GM18861 (cell line): ENCODE results near the gene PPP1R36.
"Not testable (repeated sequence)": the region's sequence is repeated elsewhere in the genome, so short reads cannot be mapped to it uniquely, and the experiment has no call there.

Experiments used
- ATAC-seq: cut with Tn5 transposase; IDR thresholded peaks from one replicate; pipeline ENCODE4 v1.9.1; 2021; ENCODE audit not compliant: unreplicated experiment

PPP1R36 gene

DNA sequence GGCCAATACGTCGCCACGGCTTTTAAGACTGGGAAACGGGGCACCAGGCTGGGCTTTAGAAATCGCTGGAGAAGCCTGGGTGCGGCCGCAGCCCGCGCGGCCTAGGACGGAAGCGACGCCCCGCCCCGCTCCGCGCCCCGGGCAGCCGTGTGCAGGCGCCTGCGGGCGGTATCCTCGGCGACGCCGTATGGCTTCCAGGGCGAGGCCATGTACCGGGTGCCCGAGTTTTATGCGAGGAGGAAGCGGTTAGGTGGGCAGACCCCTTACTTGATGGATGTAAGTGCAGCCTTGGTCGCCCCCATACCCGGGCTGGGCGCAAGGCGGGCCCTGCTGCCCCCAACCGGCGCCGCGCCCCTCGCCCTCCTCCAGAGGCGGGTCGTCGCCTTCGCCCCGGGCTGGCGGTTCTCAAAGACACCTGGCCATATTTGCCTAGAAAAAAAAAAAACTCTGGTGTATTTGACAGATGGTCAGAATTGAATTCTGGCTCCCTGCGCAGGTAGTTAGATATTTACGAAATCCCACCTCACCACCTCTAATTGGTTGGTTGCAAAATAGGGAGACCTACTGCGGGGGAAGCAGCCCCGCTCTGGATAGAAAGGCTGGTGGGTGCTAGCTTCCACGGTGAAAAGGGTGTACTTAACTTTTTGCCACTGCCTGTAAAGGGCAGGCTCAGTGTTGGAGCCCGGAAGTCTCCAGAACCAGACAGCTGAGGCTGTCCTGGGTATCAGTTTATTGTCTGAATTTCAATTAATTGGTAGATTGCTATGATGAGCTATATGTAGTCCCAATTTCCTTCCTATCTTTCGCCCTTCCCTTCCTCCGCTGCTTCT lies at the start of gene PPP1R36:
PPP1R36 (plus strand) TSS at position 171 of the 830 bp plus-strand sequence; CDS start at position 208, 37 bp downstream.
- no peak for ATAC-seq

- ATAC-seq: no peak
These were observed 49.7 kb upstream of the PPP1R36 start for GRCh38 chr14:64500088-64500487.

DNA sequence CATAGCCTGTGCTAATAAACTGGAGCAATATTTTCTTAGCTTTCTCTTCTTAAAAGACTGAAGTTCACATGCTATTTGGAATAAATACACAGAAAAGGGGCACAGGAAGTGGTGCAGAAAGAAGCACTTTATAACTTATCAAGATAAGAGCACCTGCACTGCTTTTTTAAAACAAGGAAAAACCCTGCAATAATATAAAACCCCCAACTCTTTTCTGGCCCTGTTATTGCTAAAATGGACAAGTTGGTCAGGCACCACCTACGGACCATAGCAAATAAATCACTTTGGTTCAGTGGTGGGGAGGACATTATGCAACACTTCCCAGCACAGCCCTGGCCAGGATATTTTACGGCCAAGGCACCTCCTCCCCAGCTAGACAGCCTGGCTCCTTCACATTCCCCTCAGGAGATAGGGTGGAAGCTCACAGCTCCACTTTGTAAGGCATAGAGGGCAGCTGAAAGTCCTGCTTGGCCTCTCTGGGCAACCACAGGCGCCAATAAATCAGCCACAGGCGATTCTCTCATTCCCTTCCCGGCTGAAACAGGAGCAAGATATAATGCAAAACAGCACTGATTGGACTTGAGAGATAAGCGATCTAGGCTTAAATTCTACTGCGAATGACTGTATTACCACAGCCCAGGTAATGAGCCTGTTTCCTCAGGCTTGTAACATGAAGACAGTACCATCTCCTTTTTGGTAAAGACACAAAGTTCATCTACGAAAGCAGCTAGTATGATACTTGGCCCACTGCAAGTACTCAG lies 48.2 kb upstream of the PPP1R36 start:
- no peak for ATAC-seq

- no peak for ATAC-seq
These were observed 47.3 kb upstream of the PPP1R36 start for GRCh38 chr14:64502456-64502855.

GRCh38 chr14:64502887-64503433 lies 46.8 kb upstream of the PPP1R36 start:
- no peak for ATAC-seq

DNA sequence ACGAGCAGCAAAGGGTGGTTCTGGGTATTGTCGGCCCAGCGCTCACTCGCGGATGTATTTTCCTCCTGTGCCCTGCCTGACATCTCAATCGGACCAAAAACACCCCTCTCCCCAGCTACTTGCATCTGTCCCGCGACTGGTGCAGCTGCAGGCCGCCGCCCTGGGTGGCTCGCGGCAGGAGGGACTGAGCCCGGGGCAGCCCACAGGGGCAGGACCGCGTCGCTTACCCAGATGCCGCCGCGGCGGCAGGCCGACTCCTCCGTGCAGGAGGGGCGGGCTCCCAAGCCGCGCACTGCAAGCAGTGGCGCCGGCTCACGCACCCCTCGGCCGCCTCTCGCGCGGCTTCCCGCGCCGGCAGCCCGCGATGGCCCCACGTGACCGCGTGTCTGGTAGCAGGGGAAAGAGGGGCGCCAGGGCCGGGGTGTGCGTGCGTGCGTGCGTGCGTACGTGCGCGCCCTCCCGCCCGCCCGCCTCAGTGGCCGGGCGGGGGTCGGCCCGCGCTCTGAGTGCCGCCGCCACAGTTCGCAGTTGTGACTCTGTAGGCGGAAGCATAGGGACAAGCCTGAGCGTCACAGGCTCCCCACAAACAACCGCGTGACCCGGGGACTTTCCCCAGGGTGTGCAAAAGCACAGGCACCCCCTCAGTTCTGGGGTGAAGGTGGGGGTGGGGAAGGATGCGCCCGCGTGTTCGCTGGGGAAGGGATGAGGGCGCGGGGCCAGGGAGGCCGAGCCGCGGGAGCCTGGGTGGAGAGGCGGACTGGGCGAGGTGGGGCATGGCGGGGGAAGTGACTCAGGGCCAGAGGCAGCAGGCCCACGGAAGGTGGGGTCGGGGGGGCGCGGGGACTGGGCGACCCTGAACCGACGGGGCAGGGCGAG lies 46.1 kb upstream of the PPP1R36 start, which contains the start of gene ZBTB25:
ZBTB25 (minus strand) TSS at position 405 of the 876 bp plus-strand sequence. CDS start 13,305 bp downstream, outside the sequence.
- peak; percentile 59 for ATAC-seq

DNA sequence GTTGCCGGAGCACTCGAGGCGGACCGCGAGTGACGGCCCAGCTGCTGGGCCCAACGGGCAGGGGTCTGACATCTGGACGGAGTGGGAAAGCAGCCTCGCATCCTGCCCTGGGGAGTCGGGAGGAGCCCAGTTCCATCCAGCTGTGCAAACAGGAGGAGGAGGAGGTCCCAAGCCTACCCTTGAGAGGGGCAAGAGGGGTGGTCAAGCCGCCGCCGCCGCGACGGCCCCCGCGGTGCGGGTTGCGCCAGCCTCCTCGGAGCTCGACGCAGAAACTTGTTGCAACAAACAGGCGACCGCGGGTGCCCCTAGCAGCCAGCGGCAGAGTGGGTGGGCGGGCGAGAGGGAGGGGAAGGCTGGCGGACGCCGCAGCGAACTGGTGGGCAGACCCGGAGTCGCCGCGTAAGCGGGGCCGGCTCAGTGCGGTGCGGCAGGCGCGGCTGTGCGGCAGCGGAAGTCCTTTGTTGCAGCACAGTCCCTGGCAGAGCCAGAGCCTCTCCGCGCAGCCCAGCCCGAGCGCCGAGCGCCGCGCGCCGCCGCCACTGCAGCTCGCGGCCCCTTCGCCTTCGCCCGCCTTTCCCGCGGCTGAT lies 45.4 kb upstream of the PPP1R36 start, which contains the start of gene ZBTB1:
ZBTB1 (plus strand) TSS at position 461 of the 587 bp plus-strand sequence. CDS start 16,735 bp downstream, outside the sequence.
- peak; percentile 12 for ATAC-seq

GRCh38 chr14:64504897-64505794 lies 44.6 kb upstream of the PPP1R36 start:
- no peak for ATAC-seq

- ATAC-seq: no peak
These were observed 43.0 kb upstream of the PPP1R36 start for GRCh38 chr14:64506721-64507120.

DNA sequence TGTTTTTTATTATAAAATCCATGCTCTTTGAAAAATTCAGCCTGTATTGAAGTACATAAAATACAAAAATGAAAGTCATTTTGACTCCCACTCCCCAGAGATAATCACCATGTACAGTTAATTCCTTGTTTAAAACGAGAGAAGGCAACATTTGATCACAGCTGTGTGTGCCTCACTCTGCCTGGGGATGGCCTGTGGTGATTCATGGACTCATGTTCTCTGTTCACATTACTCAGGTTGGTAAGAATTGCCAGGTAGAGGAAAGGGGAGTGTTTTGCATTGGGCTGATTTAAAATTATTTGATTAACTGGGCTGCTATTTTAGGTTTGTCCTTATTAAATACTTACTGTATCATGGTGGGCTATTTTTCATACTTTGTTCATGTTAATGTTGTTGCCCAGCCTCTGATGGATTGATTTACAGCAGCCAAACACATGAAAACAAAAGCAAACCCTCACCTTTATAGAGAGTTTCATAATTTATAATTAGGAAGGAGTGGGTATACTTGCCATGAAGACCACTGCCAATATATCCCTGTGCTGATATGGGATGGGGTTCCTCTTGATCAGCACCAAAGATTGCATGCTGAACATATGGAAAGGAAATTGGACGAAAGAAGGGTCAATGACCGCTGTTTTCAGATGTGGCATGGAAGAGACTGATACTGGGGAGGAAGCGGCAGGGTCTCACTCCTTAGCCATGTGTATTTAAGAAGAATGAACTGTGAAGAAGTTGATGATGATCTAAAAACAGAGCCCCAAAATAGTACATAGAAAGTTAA lies 42.2 kb upstream of the PPP1R36 start:
- no peak for ATAC-seq

DNA sequence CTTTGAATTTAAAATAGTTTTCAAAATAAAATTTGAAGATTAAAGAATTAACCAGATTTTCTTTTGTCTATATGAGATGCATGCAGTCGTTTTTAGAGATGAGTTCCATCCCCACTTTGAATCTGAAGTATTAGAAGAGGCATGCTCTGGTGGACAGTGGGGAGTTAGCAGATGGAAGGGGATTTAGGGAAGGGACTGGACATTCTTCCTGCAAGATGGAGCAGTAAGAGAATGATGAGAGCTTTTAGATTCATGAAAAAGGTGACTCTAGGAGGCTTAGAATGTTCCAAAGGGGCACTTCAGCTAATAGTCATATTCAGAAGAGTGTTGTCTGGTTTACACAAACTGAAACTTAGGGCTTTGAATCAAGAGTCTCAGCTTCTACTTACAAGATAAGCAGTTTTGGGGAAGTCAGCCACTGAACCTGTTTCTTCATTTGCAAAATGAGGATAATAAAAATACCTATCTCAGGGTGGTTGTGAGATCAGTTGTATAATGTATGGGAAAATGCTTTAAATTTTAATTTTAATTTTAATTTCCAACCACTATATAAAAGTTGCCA lies 41.5 kb upstream of the PPP1R36 start:
- ATAC-seq: no peak

- ATAC-seq: no peak
These were observed 40.7 kb upstream of the PPP1R36 start for GRCh38 chr14:64509036-64509435.

DNA sequence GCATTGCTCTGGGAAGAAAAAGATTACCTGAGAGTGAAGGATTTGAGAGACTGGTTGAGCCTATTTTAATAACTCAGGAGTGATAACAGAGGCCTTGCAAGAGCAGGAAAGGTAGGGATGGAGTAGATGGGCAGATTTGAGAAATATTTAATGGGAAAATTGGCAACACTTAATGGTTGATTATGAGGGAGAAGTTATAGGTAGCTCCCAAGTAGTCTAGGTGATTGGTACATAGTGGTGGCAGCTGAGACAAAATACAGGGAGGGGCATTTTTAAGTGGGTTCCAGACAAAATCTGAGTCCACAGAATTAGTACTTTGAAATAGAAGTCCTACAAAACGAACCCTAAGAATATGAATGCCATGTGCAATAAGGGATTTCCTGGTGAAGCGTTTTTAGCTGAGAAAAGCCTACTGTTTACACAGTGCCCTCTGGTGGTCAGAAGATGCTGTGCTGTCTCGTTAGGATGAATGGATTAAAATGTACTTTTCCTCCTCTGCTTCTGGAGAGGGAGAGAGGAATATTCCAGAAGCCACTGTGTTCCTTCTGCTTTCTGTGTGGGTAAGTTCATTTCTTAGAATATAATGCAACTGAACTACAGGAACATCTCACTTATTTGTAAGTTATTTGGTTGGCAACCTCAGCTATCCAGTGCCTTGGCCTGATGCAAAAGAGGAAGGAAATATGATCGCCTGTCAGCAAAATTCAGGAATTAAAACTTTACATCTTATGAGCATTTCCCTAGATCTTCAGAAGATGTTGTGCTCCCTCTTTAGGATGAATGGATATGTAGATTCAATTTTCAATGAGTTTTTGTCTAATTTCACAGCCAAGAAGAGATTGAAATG lies 38.7 kb upstream of the PPP1R36 start:
- no peak for ATAC-seq

GRCh38 chr14:64513271-64513670 lies 36.5 kb upstream of the PPP1R36 start:
- ATAC-seq: no peak

GRCh38 chr14:64515053-64515452 lies 34.7 kb upstream of the PPP1R36 start:
- ATAC-seq: no peak

DNA sequence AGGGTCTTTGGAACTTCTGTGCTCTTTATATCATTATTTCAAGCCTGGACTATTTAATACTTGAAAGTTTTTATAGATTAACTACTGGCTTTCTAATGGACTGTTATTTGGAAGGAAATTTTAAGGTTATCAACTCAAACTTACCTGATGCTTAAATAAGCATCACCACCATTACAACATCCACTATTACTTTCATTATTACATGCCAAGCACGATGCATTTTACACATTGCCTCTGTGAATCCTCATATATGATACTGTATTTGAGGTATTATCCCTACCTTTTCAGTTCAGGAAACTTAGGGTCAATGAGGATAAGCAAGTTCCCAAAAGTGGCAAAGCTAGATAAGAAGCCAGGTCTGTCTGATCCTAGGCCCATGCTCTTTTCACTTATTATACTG lies 32.8 kb upstream of the PPP1R36 start:
- ATAC-seq: no peak

DNA sequence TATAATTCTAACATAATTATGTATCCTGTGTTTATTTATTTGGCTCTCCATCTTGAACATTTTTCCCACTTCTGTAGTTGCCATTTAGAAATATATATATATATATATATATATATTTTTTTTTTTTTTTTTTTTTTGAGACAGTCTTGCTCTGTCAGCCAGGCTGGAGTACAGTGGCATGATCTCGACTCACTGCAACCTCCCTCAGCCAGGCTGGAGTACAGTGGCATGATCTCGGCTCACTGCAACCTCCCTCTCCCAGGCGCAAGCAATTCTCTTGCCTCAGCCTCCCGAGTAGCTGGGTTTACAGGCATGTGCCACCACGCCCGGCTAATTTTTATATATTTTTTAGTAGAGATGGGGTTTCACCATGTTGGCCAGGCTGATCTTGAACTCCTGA lies 32.1 kb upstream of the PPP1R36 start:
- not testable (repeated sequence) for ATAC-seq
